MM.1S (cell line): Measurements from ENCODE around the gene TAF1B.

Experiments
- CTCF ChIP-seq: fragments of 300-600 bp; sonication (generic); IDR thresholded peaks from 2 replicates; pipeline ENCODE4 v1.5.1; 2016; ENCODE audit warnings: antibody characterized with exemption, low read length, mixed read lengths
- EZH2 ChIP-seq: fragments of 300-600 bp; sonication (generic); optimal IDR thresholded peaks from 2 replicates; pipeline ENCODE3; 2017; ENCODE audit warnings: low read depth, mild to moderate bottlenecking, antibody characterized with exemption, low read length, mixed read lengths
- EZH2phosphoT487 ChIP-seq: fragments of 300-600 bp; sonication (generic); IDR thresholded peaks from 2 replicates; pipeline ENCODE4 v1.6.1; 2018; ENCODE audit warnings: antibody characterized with exemption, low read length

- TF ChIP-seq CTCF (no peak), EZH2 (no peak), EZH2phosphoT487 (no peak)
Observed at GRCh38 chr2:9826208-9826607, 17.1 kb upstream of the TAF1B start.
